ENCODE data around the gene TBX3.

The TBX3 gene

DNA sequence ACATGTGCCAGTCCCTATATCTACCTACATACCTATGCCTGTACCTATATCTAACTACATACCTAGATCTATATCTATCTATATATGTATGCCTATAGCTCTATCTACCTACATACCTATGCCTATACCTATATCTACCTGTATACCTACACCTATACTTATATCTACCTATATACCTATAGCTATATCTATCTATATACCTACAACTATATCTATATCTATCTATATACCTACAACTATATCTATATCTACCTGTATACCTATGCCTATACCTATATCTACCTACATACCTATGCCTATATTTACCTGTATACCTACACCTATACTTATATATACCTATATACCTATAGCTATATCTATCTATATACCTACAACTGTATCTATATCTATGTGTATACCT is 56.6 kb downstream of the TBX3 start:
- no peak for DNase-seq (ENCODE audit: low spot score)

DNA sequence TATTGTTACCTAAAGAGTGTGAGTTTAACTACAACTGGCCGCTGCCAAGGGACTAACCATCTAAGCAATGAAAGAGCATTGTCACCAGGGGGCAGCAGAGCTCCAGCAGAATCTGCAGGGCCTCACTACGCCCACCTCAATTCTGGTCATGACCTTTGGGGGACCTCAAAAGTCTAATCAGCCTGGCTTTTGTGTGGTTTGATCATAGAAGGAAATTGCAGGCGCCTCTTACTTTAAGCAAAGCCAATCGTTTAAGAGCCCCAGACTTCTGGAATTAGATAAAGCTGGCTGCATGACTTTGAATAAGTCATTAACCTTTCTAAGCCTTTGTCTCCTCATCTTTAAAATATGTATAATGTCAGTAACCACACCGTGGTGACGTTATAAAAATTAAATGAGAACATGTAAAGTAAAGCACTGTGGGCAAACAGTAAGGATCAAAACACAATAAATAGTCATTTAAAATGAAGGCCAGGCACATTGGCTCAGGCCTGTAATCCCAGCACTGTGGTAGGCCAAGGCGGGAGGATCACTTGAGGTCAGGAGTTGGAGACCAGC is 58.6 kb downstream of the TBX3 start:
- peak; percentile 83 for DNase-seq (ENCODE audit: low spot score)

DNA sequence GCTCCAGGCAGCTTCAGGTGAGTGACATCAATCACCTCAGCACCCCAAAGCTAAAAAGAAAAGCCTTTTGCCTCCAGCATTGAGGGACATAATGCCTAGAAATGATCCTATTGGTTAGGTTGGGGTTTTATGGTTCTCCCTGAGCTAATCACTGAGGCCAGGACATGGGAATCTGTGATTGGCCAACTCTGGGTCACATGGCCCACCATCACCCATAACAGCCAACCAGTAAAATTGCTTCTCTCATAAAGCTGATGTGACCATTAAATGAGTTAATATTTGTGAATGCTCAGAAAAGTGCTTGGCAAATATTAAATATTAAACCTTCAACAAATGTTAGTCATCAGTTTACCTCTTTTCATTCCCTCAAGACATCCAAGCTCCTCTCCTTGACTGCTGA is 60.2 kb downstream of the TBX3 start:
- no peak for DNase-seq (ENCODE audit: low spot score)

Measured in ecto neural progenitor cell (in vitro differentiated cells).